IMR-90 (cell line): Measurements from ENCODE around the gene HDAC10. TPM values are rescaled to one million over a fixed set of nuclear protein-coding genes. Genes with fewer than 3 reads are reported as not detected.
A peak's percentile ranks its signal among the peaks of the same experiment; 100 is the strongest.

ENCODE experiments used
- ATAC-seq: fragments of 200-7000 bp; cut with Tn5 transposase; 2 replicates; pipeline ENCODE4 v1.9.1; 2020; ENCODE audit warnings: low read depth, mild to moderate bottlenecking, moderate library complexity
- BruUV-seq: library from RNA; stranded (reverse); fragments of 400-500 nt; replicated peaks from 2 replicates; lab custom pipeline; 2021; lab: Mats Ljungman, UMichigan
- CTCF ChIA-PET: fragments of 300-600 bp; formaldehyde crosslinking; extraction: SDS; loops from one replicate; lab custom pipeline; 2021; ENCODE audit warnings: antibody characterized with exemption; lab: Yijun Ruan, JAX
- POLR2A ChIA-PET: fragments of 300-600 bp; sonication (Branson Sonifier 250); formaldehyde crosslinking; loops from one replicate; lab custom pipeline; 2022; ENCODE audit warnings: antibody characterized with exemption; ENCODE audit not compliant: unreplicated experiment; lab: Charles Lee
- DNase-seq: peaks from one replicate; pipeline ENCODE4 v3.0.0; 2013
- H2AFZ ChIP-seq: replicated peaks from 2 replicates; pipeline ENCODE3; 2013; ENCODE audit warnings: low read length, mild to moderate bottlenecking; ENCODE audit not compliant: poor library complexity
- H2AK5ac ChIP-seq: 2 replicates; pipeline ENCODE4 v1.6.1; 2013; ENCODE audit warnings: low read depth, low read length, inconsistent platforms
- H2AK9ac ChIP-seq: replicated peaks from 2 replicates; pipeline ENCODE3; 2013; ENCODE audit warnings: mild to moderate bottlenecking, low read depth, low read length, moderate library complexity; ENCODE audit not compliant: poor library complexity
- H2BK120ac ChIP-seq: 2 replicates; pipeline ENCODE4 v1.6.1; 2013; ENCODE audit warnings: low read depth, low read length, inconsistent platforms
- H2BK15ac ChIP-seq: 3 replicates; pipeline ENCODE4 v1.6.1; 2013; ENCODE audit warnings: low read depth, low read length, inconsistent platforms
- H2BK20ac ChIP-seq: 2 replicates; pipeline ENCODE4 v1.6.1; 2013; ENCODE audit warnings: low read depth, mild to moderate bottlenecking, inconsistent platforms, low read length, moderate library complexity
- H2BK5ac ChIP-seq: 2 replicates; pipeline ENCODE4 v1.6.1; 2013; ENCODE audit warnings: mild to moderate bottlenecking, low read depth, low read length, inconsistent platforms; ENCODE audit not compliant: poor library complexity, severe bottlenecking
- H3K14ac ChIP-seq: replicated peaks from 2 replicates; pipeline ENCODE4 v1.6.1; 2013; ENCODE audit warnings: low read depth, low read length, inconsistent platforms
- H3K18ac ChIP-seq: 2 replicates; pipeline ENCODE4 v1.6.1; 2013; ENCODE audit warnings: low read depth, low read length, control low read depth
- H3K23ac ChIP-seq: 2 replicates; pipeline ENCODE4 v1.6.1; 2013; ENCODE audit warnings: low read depth, low read length, inconsistent platforms
- H3K27ac ChIP-seq: 2 replicates; pipeline ENCODE4 v1.5.1; 2013; ENCODE audit warnings: mild to moderate bottlenecking, control low read depth, low read length; ENCODE audit not compliant: insufficient read depth
- H3K27me3 ChIP-seq: 2 replicates; pipeline ENCODE4 v1.6.1; 2013; ENCODE audit warnings: low read length; ENCODE audit not compliant: control insufficient read depth, insufficient read depth
- H3K36me3 ChIP-seq: 2 replicates; pipeline ENCODE4 v1.6.1; 2013; ENCODE audit warnings: low read length, mixed read lengths; ENCODE audit not compliant: control insufficient read depth, insufficient read depth
- H3K4ac ChIP-seq: 2 replicates; pipeline ENCODE4 v1.6.1; 2013; ENCODE audit warnings: low read depth, low read length, inconsistent platforms
- H3K4me1 ChIP-seq: 2 replicates; pipeline ENCODE4 v1.6.1; 2013; ENCODE audit warnings: low read length, mixed read lengths; ENCODE audit not compliant: control insufficient read depth, insufficient read depth
- H3K4me2 ChIP-seq: 2 replicates; pipeline ENCODE4 v1.6.1; 2013; ENCODE audit warnings: low read depth, mild to moderate bottlenecking, control low read depth, low read length, moderate library complexity
- H3K4me3 ChIP-seq: 2 replicates; pipeline ENCODE4 v1.5.1; 2013; ENCODE audit warnings: low read depth, mild to moderate bottlenecking, control low read depth, low read length, moderate library complexity; ENCODE audit not compliant: insufficient read depth
- H3K56ac ChIP-seq: 2 replicates; pipeline ENCODE4 v1.6.1; 2013; ENCODE audit warnings: low read length, inconsistent platforms; ENCODE audit not compliant: insufficient read depth; ENCODE audit errors: extremely low read depth
- H3K79me1 ChIP-seq, 2 experiments: 2 replicates each; pipeline ENCODE4 v1.6.1; 2013; ENCODE audit warnings: low read length in 2 of 2, inconsistent platforms in 1 of 2, low read depth in 1 of 2
- H3K9ac ChIP-seq: 2 replicates; pipeline ENCODE4 v1.6.1; 2013; ENCODE audit warnings: low read depth, low read length, control low read depth
- H3K9me1 ChIP-seq: 2 replicates; pipeline ENCODE4 v1.6.1; 2013; ENCODE audit warnings: low read length, inconsistent platforms; ENCODE audit not compliant: insufficient read depth
- H3K9me3 ChIP-seq: 2 replicates; pipeline ENCODE4 v1.6.1; 2013; ENCODE audit warnings: low read length; ENCODE audit not compliant: control insufficient read depth, insufficient read depth
- H4K20me1 ChIP-seq: 2 replicates; pipeline ENCODE4 v1.6.1; 2013; ENCODE audit warnings: low read length, inconsistent platforms; ENCODE audit not compliant: insufficient read depth
- H4K5ac ChIP-seq: 2 replicates; pipeline ENCODE4 v1.6.1; 2013; ENCODE audit warnings: mild to moderate bottlenecking, low read depth, low read length, control low read depth
- H4K8ac ChIP-seq, 2 experiments: 2 replicates each; pipeline ENCODE4 v1.6.1; 2013; ENCODE audit warnings: low read depth in 2 of 2, low read length in 2 of 2, control low read depth in 1 of 2, inconsistent platforms in 1 of 2
- H4K91ac ChIP-seq: 2 replicates; pipeline ENCODE4 v1.6.1; 2013; ENCODE audit warnings: low read depth, low read length, inconsistent platforms; ENCODE audit not compliant: insufficient read depth
- CEBPB ChIP-seq: IDR thresholded peaks from 2 replicates; pipeline ENCODE4 v1.6.1; 2012; ENCODE audit warnings: low read depth, low read length, improper control_type of control experiment
- ELK1 ChIP-seq: fragments of 150-350 bp; IDR thresholded peaks from 2 replicates; pipeline ENCODE4 v1.6.1; 2016; ENCODE audit warnings: low read depth, mild to moderate bottlenecking, low read length, moderate library complexity, borderline replicate concordance
- FOS ChIP-seq: fragments of 150-350 bp; IDR thresholded peaks from 2 replicates; pipeline ENCODE4 v1.6.1; 2016; ENCODE audit warnings: low read depth, low read length
- MAFK ChIP-seq: IDR thresholded peaks from 2 replicates; pipeline ENCODE4 v1.6.1; 2012; ENCODE audit warnings: low read depth, low read length, improper control_type of control experiment
- MAZ ChIP-seq: IDR thresholded peaks from 2 replicates; pipeline ENCODE4 v1.6.1; 2012; ENCODE audit warnings: low read depth, mild to moderate bottlenecking, low read length, improper control_type of control experiment, moderate library complexity, borderline replicate concordance
- MXI1 ChIP-seq: IDR thresholded peaks from 2 replicates; pipeline ENCODE4 v1.6.1; 2012; ENCODE audit warnings: low read depth, mild to moderate bottlenecking, low read length, moderate library complexity, borderline replicate concordance
- POLR2A ChIP-seq: IDR thresholded peaks from 2 replicates; pipeline ENCODE4 v1.6.1; 2012; ENCODE audit warnings: mild to moderate bottlenecking, low read depth, low read length
- RAD21 ChIP-seq: IDR thresholded peaks from 2 replicates; pipeline ENCODE4 v1.6.1; 2012; ENCODE audit warnings: low read length, improper control_type of control experiment
- RCOR1 ChIP-seq: IDR thresholded peaks from 2 replicates; pipeline ENCODE4 v1.6.1; 2012; ENCODE audit warnings: mild to moderate bottlenecking, low read length, improper control_type of control experiment; ENCODE audit not compliant: insufficient replicate concordance
- SMC3 ChIP-seq: fragments of 150-350 bp; IDR thresholded peaks from 2 replicates; pipeline ENCODE4 v1.6.1; 2016; ENCODE audit warnings: low read depth, mild to moderate bottlenecking, antibody characterized with exemption, low read length, moderate library complexity
- USF2 ChIP-seq: fragments of 150-350 bp; IDR thresholded peaks from 2 replicates; pipeline ENCODE4 v1.6.1; 2017; ENCODE audit warnings: mild to moderate bottlenecking, antibody characterized with exemption, low read length, low read depth
- WGBS, 2 experiments: methylation state at CpG; one replicate each; pipeline versions ENCODE4 v1.1.5 to v1.1.7; 2013; ENCODE audit warnings: missing lambda C conversion rate in 2 of 2; ENCODE audit not compliant: insufficient read length in 1 of 2; ENCODE audit errors: extremely low coverage in 2 of 2; 5-methylcytosine and 5-hydroxymethylcytosine counted together
- dilution Hi-C: fragments of 300-500 bp; cut with HindIII; formaldehyde crosslinking; loops from one replicate; pipeline ENCODE4 v1.14.3; 2018; ENCODE audit warnings: low sequenced_read_pairs; ENCODE audit not compliant: unreplicated experiment
- in situ Hi-C: fragments of 300-500 bp; cut with MboI; formaldehyde crosslinking; loops from 3 replicates; pipeline ENCODE4 v1.14.3; 2019; ENCODE audit warnings: low sequenced_read_pairs, inconsistent platforms, mixed read lengths
- intact Hi-C: fragments of 100-400 bp; cut with micrococcal nuclease; formaldehyde crosslinking; loops from 2 replicates; pipeline ENCODE4 v1.10.0; 2022
- polyA plus RNA-seq, 3 experiments: library from polyadenylated mRNA; depleted of rRNA; stranded (reverse); fragments of >200 nt; gene quantifications; 2 replicates each; pipeline ENCODE4 v1.2.3, GENCODE V29; 2012; ENCODE audit warnings: low replicate concordance in 1 of 3
- total RNA-seq: library from RNA; depleted of rRNA; stranded (reverse); fragments of >200 nt; gene quantifications from 2 replicates; pipeline ENCODE4 v1.2.3, GENCODE V29; 2012

HDAC10 gene
- total and polyA plus RNA-seq, 2 of the 4 experiments (the other 2 are of a cell fraction), result 3.9 to 35.7 TPM

GRCh38 chr22:50208939-50209892, 41.8 kb downstream of the HDAC10 start (continued):
- TF ChIP-seq ELK1, result no peak

GRCh38 chr22:50208430-50208938, 42.6 kb downstream of the HDAC10 start:
- 90% methylated on average over 16 of the region's 22 CpGs; no CpG with 5 or more reads in 1 of the 2 experiments for WGBS, 2 experiments
- Histone ChIP-seq H3K9ac (no peak overlapping the region), H2BK120ac (no peak overlapping the region), H4K8ac (no peak overlapping the region), H3K36me3 (peaks cover 45% of the 10 kb centered on the region), H4K91ac (no peak overlapping the region), H2BK5ac (no peak overlapping the region), H2AFZ (no peak overlapping the region), H3K14ac (no peak overlapping the region), H4K20me1 (peaks cover 48% of the 10 kb centered on the region), H3K4me3 (no peak overlapping the region), H3K79me1 (peaks cover 22 to 77% of the 10 kb centered on the region in 2 experiments), H2BK20ac (no peak overlapping the region), H3K27me3 (no peaks in the 10 kb centered on the region), H4K5ac (no peak overlapping the region), H3K27ac (no peak overlapping the region), H2AK5ac (no peak overlapping the region), H3K9me3 (no peaks in the 10 kb centered on the region), H2BK15ac (no peak overlapping the region), H3K4me2 (no peak overlapping the region), H3K4ac (no peak overlapping the region), H3K18ac (no peak overlapping the region), H3K4me1 (no peaks in the 10 kb centered on the region), H3K9me1 (no peaks in the 10 kb centered on the region; the same call in 1 of the 2 replicates), H3K23ac (no peak overlapping the region), H3K56ac (no peak overlapping the region), H2AK9ac (peak overlapping the region; percentile 15)
- in situ Hi-C loops (loop anchor here (25.0 kb wide), 1 partner anchor 396 kb away; no protein-coding TSS in a partner anchor), intact Hi-C loops (loop anchor here (2.0 to 10.0 kb wide), 2 partner anchors 234 to 278 kb away; no protein-coding TSS in a partner anchor), dilution Hi-C loops (no loop called here)
- ChIA-PET POLR2A (no interaction called here), CTCF (no interaction called here)
- ATAC-seq (no peak), DNase-seq (no peak)
- BruUV-seq, result no TSS peak
- TF ChIP-seq ELK1 (no peak), RCOR1 (no peak), USF2 (no peak), CEBPB (no peak), POLR2A (no peak), SMC3 (no peak), FOS (no peak), RAD21 (no peak), MAZ (no peak), MAFK (no peak), MXI1 (no peak)
